Gastroesophageal sphincter (tissue), 3 donors: Measurements from ENCODE around the gene FANK1.
"Not testable (repeated sequence)": the region's sequence is repeated elsewhere in the genome, so short reads cannot be mapped to it uniquely, and the experiment has no call there.

Experiments
- EP300 ChIP-seq: sonication (generic); formaldehyde crosslinking; IDR thresholded peaks from one replicate; pipeline ENCODE4 v1.6.1; 2017; ENCODE audit warnings: antibody characterized with exemption, mild to moderate bottlenecking
- POLR2A ChIP-seq, 2 donors: fragments of 450-650 bp; IDR thresholded peaks; one replicate each; pipeline ENCODE4 v1.6.1; 2017; ENCODE audit warnings: antibody characterized with exemption in 2 of 2, mild to moderate bottlenecking in 2 of 2, moderate library complexity in 1 of 2
- POLR2AphosphoS5 ChIP-seq: sonication (generic); formaldehyde crosslinking; IDR thresholded peaks from one replicate; pipeline ENCODE4 v1.6.1; 2017; ENCODE audit warnings: antibody characterized with exemption
- TF ChIP-seq, protein P1 (sequence below), 4 experiments: fragments of 200-600 bp in 2 of 4; fragments of 450-650 bp in 2 of 4; sonication (generic) in 1 of 4; IDR thresholded peaks; one replicate each; pipeline ENCODE4 v1.5.1; 2017 to 2019; ENCODE audit warnings: antibody characterized with exemption in 4 of 4, mild to moderate bottlenecking in 2 of 4, moderate library complexity in 2 of 4

DNA sequence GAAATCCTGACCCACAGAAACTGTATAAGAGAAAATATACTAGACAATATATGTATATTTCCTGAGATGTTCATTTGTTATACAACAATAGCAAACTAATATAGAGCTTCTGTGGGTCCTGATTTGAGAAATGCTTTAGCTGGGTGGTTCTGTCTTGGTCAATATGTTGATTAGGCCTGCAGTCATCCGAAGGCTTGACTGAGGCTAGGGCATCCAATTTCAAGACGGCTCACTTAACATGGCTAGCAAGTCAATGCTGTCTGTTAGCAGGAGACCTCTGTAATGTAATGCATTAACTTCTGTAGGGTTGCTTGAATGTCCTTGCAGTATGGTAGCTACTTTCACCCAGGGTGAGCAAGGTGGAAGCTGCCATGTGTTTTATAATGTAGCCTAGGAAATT, 12.4 kb downstream of the FANK1 start:
- not testable (repeated sequence) for TF ChIP-seq EP300; POLR2A (IDR thresholded peaks at IDR 0.05); POLR2AphosphoS5
- TF ChIP-seq, protein P1, sequence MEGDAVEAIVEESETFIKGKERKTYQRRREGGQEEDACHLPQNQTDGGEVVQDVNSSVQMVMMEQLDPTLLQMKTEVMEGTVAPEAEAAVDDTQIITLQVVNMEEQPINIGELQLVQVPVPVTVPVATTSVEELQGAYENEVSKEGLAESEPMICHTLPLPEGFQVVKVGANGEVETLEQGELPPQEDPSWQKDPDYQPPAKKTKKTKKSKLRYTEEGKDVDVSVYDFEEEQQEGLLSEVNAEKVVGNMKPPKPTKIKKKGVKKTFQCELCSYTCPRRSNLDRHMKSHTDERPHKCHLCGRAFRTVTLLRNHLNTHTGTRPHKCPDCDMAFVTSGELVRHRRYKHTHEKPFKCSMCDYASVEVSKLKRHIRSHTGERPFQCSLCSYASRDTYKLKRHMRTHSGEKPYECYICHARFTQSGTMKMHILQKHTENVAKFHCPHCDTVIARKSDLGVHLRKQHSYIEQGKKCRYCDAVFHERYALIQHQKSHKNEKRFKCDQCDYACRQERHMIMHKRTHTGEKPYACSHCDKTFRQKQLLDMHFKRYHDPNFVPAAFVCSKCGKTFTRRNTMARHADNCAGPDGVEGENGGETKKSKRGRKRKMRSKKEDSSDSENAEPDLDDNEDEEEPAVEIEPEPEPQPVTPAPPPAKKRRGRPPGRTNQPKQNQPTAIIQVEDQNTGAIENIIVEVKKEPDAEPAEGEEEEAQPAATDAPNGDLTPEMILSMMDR (IDR thresholded peaks at IDR 0.05), result not testable (repeated sequence)
